OCI-M1 (cell line): Measurements from ENCODE around the gene DIPK1B.

Experiments used
- DNase-seq: peaks from one replicate; lab custom pipeline; 2025; lab: John Stamatoyannopoulos, UW

DIPK1B gene

GRCh38 chr9:136673088-136673974, 39.0 kb upstream of the DIPK1B start:
- DNase-seq, result no peak

GRCh38 chr9:136673975-136674785, 38.2 kb upstream of the DIPK1B start:
- no peak for DNase-seq

- DNase-seq, result no peak
Observed at GRCh38 chr9:136674786-136675349, 37.5 kb upstream of the DIPK1B start.

- DNase-seq, result no peak
Observed at GRCh38 chr9:136675477-136676296, 36.7 kb upstream of the DIPK1B start.

- no peak for DNase-seq
Observed at GRCh38 chr9:136676297-136676794, 36.0 kb upstream of the DIPK1B start.

GRCh38 chr9:136676920-136677686, 35.3 kb upstream of the DIPK1B start:
- DNase-seq, result no peak

GRCh38 chr9:136678034-136678433, 34.3 kb upstream of the DIPK1B start:
- DNase-seq, result no peak

GRCh38 chr9:136678624-136679023, 33.7 kb upstream of the DIPK1B start:
- no peak for DNase-seq

- no peak for DNase-seq
Observed at GRCh38 chr9:136679431-136679941, 32.9 kb upstream of the DIPK1B start.

GRCh38 chr9:136681029-136681428, 31.3 kb upstream of the DIPK1B start:
- DNase-seq, result no peak

GRCh38 chr9:136681945-136682699, 30.2 kb upstream of the DIPK1B start:
- no peak for DNase-seq

GRCh38 chr9:136682710-136683109, 29.7 kb upstream of the DIPK1B start:
- DNase-seq, result no peak

- no peak for DNase-seq
Observed at GRCh38 chr9:136683173-136683745, 29.1 kb upstream of the DIPK1B start.

GRCh38 chr9:136683755-136684154, 28.6 kb upstream of the DIPK1B start:
- DNase-seq, result no peak

- no peak for DNase-seq
Observed at GRCh38 chr9:136684339-136684738, 28.0 kb upstream of the DIPK1B start.

GRCh38 chr9:136684799-136685198, 27.6 kb upstream of the DIPK1B start:
- DNase-seq, result no peak

- DNase-seq, result no peak
Observed at GRCh38 chr9:136685216-136685615, 27.2 kb upstream of the DIPK1B start.

- DNase-seq, result no peak
Observed at GRCh38 chr9:136685790-136686533, 26.4 kb upstream of the DIPK1B start.

- DNase-seq, result no peak
Observed at GRCh38 chr9:136686534-136686793, 25.9 kb upstream of the DIPK1B start.
